Measurements from ENCODE around the gene TLE3.

Gene TLE3

DNA sequence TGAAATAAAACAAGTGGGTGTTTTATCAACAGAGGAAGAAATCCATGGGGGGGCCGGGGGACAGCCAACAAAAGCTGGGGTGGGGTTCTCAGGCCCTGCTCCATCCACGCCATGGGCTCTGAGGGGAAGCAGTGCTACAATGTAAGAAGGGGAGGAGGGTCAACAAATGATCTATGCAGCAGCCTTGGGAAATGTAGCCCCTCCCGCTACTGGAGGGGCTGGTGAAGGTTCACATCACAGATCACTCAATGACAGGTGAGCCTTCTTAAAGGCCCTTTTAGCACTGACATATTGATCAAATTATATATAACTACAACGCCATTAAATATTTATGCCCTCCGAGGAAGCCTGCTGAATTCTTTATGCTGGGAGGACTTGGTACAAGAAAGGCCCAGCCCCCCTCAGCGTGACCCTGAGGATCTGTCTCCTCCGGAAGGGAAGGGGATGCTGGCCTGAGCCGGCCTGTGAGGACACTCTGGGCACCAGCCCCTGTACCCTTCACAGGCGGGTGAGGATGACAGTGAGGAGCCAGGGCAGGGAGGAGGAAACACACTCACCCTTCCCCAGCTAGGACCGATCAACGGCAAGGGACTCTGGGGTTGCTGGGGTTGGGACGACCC is 15.3 kb downstream of the TLE3 start:
- DNase-seq, result no peak

DNA sequence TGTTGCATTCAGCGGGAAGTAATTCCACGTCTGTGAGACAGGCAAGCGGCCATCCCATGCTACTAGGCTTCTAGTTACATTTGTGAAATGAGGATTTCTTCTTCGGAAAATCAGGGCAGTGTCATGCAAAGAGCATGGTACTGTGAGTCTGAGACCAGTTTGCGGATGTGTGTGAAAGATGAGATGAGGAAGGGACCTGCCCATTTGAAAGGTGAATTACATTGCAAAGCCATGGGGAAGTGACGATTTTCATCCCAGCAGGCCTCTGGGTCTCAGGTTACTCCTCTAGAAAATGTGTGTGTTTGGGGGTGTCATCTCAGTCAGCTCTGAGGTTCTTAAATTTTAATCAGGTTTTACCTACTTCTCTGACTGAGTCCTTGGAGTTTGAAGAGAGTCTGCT is 16.1 kb downstream of the TLE3 start:
- no peak for DNase-seq

DNA sequence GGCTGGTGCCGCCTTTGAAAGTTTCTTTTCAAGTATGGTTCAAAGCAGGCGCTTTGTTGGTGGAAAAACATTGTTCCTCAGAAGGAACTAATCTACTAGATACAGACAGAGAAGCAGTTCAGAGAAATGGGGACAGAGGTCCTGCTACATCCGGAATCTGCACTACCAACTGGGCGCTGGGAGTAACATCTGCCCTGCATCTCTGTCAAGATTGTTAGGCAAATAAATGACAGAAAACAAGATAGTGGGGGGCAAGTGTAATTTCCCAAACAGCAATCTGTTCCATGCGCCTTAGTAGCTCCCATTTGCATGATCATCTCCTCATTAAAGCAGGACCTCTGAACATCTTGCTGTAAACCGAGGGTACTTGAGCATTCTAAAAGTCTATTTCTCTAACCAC is 17.4 kb downstream of the TLE3 start:
- no peak for DNase-seq

DNA sequence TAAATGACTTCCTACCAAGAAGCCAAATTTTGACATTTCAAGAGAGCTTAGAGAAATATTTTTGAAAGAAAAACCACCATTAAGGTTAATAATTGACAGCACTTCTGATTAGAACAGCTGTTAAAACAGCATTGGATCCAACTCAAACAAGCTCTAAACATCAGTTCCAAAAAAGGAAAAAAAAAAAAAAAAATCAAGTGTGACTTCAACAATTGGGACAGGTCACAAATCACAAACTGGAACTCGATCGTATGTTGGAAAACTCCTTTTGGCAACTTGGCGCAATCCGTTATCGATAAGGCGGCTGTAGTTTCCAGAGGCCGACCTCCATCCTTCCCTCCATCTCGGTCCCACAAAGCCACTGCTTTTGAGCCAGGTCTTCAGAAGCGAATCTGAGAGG is 17.8 kb downstream of the TLE3 start:
- DNase-seq, result no peak

DNA sequence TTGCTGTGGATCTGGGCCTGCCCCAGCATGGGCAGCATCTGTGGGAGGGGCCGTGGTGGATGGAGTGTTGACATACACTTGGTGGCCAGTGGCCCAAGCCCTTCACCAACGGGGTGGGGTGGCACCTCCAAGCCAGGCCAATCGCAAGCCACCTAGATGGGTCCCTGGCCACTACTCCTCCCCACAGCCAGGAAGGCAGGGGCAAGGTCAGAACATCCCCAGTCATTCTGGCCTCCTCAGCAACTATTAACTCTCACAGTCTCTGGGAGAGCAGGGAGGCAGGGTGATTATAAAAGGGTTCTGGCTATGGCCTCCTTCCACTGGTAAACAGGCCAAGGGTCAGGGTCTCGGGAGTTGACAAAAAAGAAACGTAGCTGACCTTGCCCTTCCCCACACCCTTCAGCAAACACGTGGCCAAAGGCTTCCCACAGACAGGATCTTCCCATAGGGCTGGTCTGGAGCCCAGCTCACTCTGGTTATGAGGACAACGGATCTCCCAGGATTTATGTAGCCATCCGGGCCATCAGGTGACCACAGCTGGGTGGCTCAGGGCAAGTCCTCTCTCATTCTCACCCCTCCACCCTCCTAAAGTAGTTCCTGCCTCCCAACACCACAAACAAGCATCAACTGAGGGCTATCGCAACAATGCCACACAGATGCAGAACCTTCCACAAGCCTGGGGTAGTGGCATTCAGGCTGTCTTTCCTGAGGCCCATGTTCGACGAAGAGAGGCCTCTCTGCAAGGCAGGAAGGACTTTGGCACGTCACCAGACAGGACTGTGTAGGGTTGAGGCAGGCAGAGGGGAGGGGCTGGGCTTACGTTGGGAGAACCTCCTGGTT is 18.9 kb downstream of the TLE3 start:
- no peak for DNase-seq

DNA sequence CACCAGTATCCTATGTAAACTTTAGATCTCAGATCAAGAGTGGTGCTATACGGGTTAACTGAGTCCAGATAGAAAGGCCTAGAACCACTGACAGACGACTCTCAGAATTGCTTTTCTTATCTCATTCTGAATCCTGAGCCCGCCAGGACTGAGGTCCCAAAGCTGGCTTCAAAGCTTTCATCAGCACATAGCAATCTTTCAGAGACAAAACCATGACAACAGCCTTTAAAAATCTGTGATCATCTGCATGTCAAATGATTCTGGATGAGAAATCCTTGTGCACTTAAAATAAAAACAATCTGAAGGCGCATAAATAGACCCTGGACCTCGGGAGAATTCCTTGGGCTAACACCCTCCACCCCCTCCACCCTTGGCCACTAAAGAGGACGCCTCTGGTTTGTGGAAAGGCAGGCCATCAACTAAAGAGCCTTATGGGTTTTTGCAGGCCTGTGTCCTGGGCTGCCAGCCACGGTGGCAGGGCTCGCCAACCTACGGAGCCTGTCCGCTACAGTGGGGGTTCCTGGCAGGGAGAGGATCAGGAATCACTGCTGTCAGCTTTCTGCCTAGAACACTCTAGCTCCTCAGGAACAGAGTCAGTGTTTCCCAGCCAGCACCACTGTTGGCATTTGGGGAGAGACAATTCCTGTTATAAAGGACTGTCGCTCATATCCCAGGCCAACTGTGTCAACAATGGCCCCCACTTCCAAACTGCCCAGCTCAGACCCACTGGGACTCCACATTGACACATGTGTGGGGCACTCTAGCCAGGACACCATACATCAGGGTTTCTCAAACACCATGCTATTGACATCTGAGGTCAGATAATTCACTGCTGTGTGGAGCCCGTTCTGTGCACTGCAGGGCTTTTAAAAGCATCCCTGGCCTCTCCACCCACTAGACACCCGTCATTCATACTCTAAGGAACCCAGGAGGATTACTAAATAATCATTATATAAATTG is 20.2 kb downstream of the TLE3 start:
- DNase-seq, result no peak

DNA sequence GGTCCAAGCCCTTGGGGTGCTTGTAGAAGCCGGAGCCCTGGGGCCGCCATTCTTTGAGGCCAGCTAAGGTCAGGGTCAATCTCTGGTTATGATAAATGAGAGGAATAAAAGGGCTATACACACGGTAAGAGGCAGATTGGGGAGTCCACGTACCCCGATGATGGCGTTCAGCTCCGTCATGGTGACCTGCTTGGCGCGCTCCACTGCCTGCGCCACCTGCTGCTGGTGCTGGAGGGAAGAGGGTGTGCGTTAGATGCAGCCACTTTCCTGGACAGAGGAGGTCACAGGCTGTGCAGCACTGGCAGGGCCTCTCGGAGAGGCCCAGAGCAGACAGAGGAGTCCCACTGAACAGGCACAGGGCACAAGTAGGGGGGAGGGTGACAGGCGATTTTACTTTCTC is 23.3 kb downstream of the TLE3 start:
- no peak for DNase-seq

DNA sequence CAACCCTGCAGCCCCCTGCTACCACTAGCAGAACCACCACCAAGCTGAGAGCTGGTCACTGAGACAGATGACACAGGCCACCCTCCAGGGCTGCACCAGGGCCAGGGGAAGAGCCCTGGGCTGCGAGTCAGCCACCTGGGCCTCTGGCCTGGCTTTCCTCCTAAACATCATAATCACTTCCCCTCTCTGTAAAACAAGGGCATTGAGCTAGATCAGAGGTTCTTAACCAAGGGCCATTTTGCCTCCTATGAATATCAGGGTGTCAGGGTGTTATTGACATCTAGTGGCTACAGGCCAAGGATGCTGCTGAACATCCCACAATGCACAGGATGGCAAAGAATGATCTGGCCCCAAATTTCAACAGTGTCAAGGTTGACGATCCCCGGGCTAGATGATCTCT is 25.2 kb downstream of the TLE3 start:
- no peak for DNase-seq

DNA sequence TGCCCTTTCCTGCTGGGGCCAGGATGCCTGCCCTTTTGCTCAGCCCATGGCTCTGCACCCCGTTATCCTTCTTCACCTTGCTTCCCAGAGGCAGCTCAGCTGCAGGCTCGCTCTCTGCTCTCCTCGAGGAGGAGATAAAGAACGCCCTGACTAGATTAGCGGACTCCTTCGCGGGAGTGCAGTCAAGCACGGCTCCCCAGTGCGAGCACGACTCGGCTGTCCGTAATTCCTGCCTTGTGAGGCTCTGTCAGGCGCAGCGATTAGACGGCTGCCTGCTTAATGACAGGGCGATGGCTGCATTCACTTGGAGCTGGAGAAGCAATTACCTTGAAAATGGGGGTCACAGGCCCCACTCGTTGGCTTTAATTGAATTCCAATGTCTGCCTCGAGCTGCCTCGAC is 25.9 kb downstream of the TLE3 start:
- no peak for DNase-seq

DNA sequence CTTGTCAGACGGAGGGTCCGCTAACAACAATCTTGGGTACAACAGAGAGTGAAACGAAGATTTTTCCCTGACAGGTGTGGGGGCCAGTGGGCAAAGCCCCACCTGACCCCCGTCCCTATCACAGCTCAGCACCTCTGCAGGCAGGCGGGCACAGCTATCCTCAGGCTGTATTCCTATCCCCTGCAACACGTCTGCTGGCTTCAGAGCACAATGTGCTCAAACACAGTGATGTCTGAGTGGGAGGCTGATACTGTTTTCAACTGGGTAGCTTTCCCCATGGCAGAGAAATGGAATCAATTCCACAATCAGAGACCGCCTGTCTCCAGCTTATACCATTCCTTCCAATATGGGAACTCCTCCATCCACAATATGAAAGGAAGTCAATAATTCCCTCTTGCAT is 28.0 kb downstream of the TLE3 start:
- no peak for DNase-seq

DNA sequence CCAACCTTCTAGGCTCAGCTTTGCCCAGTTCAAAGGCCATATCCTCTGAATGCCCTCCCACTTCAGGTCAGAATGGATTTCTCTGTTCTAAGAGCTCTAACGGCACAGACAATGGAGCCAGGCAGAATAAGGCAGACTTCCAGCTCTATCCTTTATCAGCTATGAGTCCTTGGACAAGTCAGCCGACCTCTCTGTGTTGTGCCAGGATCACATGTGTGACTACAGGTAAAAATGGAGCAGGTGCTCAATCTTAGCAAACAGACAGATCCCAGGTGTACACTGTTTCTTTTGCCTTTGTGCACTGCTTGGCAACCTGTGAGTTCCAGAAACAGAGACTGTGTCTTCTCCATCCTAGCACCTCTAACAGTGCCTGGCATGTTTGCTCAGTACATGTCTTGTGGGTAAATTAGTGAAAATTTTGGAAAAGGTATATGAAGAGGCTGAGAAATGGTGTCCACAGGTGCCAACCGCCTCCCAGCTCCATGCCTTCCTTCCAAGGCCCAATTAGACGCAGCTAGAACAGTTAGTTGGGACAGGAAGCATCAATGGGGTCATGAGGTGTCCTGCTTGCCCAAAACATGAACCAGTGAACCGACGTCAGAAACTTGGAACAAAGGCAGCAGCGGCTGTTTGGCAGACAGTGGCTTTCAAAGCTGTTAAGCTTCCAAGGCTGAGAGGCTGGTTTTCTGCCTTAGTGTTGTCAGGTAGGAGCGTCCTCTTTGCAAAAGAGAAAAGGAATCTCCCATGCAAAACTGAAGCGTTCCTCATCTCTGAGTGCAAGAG is 28.7 kb downstream of the TLE3 start:
- DNase-seq, result no peak

DNA sequence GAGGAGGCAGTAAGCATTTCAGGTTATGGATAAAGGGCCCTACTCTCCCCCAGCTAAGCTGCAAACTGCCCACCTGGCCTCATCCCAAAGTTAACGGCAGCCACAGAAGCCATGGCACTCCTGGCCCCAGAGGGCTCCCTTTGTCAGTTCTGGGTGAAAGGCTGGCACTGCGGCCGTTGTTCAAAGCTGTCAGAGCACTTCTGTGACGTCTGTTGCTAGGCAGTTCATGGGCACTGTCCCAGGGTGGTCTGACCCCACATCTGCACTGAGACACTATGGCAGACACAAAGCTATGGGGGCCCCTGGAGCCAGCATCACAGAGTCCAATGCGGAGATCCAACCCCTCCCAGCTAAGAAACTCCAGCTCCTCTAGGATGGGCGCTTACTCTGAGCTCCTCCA is 30.0 kb downstream of the TLE3 start:
- DNase-seq, result no peak

DNA sequence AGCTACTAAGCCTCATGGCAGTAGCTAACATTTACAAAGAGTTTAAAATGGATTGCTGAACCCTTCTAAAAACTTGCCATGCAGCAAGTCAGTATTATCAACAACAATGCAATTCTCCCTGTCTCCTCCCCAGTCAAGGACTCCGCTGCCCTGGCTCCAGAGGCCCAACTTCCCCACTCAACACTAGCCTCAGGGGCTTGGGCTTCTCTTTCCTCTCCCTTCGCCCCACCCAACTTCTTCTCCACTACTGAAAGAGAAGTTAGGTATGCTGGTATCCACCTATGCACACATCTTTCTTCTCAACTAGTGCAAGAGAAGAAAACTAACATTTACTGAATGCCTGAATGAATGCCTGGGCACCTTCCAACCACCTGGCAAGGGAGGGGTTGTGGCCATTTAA is 30.7 kb downstream of the TLE3 start:
- DNase-seq, result no peak

DNA sequence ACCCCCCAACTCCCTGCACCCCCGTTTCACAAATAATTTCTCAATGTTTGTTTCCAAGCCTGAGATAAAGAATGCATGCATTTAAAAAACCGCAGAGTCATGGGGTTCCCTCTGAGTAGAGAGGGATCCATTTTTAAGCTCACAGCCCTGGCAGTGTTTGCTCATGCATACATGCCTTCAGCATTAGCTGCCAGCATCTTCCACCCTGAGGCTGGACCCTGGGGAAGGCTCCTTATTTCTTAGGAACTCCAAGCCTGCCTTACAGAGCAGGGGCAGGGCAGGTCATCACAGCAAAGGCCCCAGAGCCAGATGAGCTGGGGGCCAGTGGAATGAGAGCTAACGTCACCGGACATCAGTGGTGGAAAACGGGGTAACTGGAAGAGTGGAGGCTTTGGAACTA is 31.3 kb downstream of the TLE3 start:
- no peak for DNase-seq

DNA sequence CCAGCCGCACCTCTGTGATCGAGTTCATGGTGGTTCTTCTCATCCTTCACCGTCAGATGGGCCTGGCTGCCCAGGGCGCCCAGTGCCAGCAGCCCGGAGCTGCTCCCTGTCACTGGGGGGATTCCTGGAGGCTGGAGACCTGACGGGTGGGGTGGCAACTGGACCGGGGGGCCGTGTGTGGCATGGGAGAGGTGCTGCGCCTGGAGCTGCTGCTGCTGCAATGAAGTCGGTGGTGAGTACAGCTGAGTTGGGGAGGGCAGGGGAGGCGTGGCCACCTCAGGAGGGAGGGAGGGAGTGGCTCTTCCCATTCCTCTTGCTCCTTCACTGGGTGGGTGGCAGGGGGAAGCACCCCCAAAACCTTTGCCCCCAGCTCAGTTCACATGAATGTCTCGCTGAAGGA is 31.7 kb downstream of the TLE3 start:
- no peak for DNase-seq

DNA sequence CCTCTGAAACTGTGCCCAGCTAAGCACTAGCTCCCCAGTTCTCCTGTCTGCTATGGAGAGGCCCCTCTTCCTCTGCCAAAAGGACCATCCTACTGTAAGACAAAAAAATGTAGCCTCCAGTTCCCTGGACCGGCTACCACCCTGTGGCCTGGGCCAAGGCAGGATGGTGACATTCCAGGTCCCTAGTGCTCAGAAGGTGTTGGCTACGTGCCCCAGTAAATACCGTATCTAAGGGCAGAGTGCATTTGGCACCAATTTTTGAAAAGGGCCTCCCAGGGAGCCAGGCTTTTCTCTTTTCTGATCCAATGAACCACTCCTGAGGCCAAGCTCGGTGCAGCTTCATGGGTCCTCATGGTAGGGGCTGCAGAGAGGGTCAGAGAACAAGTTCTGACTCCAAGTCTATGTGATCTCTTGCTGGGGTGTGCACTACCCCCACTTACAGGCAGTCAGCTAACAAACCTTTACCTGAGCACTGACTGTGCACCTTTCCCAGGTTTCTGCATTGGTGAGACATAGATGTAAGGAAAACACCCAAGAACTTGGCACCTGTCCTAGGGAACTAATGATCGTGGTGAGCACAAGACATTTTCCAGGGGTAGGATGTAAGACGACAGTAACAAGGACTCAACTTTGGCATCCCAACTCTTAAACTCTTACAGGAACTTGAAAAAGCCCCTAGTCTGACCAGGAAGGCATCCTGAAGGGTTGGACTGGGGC is 32.6 kb downstream of the TLE3 start:
- DNase-seq, result no peak

DNA sequence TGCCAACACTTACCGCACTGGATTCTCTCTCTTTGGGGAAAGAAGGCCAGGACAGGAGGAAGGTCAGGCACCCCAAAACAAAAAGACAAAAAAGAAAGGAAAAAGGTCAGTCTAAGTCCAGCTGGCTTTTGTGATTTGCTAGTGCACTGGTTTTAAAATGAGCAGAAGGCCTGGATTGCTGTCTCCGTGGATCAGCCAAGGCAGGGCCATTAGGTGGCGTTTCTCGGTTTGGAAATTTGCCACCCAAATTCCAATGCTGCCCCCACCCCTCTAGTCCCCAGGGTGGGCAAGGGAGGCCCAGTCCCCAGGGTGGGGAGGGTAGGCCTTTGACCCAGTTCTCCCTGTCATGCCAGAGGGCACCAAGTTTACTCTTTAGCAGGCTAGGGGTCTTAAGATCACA is 33.3 kb downstream of the TLE3 start:
- no peak for DNase-seq

DNA sequence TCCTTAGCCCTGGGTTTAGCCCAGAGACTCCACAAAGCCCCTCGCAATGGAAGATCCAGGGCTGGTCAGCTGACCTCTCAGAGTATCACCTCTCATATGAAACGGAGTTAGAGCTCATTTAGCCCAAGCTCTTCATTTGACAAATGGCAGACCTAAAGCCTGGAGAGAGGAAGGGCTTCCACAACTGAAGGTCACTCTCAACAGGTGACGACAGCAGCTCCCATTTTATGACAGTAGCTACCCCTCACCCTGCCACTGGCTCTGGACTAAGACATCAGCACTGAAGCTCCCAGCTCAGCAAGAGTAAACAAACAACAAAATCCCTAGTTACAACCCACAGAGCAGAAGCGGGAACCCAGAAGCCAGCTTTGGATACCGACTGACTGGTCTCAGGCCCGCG is 33.7 kb downstream of the TLE3 start:
- DNase-seq, result no peak

DNA sequence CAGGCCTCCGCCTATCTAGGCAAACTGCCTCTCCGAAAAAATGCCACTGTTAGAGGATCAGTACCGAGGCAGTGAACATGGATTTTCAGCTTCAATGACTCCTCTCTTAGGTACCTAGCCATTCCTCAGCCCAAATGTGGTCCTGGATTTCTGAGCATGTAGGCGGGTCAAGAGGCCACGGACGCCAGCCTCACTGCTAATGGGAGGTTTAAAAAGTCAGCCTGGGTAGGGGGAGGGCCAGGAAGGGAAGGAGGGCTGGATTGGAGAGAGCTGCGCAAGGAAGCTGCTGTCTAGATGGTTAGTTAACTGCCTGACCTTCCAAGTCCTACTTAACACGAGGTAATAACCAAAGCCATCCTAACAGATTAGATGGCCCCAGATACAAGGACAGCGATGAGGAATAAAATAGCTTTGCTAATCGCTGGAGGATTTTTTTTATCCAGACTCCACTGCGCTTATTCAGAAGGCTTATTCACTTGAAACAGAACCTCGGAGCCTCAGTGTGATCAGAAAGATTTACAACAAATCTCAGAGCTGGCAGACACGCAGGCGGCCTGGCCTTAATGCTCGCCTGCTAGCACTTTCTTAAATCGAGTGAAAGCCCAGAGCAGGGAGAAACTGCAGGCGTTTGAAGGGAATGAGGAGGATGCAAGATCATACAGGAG is 34.3 kb downstream of the TLE3 start:
- no peak for DNase-seq

DNA sequence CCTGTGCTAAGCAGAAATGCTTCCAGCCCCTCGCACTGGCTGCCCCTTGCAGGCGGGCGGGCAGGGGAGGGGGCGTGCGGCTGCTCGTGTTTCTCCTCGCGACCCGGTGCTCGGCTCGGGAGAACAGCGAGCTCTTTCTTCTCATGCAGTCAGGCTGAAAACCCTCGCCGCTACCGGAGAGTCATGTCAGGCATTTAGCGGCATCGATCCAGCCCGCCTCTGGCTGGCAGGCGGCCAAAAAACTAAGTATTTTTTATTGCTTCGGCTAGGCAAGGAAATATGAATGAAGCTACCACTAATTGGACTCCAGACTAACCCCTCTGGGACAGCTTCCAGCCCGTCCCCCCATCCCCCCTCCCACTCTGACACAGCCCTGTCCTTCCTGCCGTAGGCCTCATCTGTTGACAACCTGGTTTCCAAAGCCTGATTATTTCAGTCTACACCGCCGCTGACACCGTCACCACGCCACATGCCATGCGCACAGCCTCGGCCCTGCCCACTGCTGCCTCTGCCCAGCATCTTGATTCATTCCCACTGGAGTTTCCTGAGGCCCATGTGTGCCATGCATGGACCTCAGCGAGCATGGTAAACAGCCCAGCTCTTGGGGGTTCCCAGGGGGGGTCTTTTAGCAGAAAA is 35.3 kb downstream of the TLE3 start:
- no peak for DNase-seq

DNA sequence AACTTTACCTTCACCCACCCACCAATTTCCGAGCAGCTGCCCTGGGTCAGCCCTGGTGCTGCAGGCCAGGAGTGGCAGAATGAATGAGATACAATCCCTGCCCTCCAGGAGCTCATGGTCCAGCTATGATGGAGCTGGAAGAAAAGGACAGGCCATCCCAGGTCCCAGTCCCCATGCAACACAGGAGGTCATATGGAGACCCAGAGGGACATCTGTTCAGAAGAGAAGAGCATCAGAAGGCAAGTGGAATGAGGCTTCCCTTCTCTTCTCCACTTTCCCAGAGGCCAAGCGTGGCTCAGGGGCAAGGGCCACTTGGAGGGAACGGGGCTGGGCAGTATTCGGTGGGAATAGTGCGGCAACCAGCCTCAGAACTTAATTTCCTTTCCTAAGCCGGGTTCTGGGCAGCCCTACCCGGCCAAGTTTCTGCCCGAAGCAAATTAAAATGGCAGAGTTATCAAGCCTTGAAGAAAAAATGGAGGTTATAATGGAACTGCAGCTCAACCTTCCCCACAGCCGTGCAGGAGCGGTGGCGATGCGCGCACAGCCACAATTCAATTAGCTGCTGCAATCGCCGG is 35.9 kb downstream of the TLE3 start:
- DNase-seq, result no peak

Data from stimulated activated CD4-positive, alpha-beta T cell treated with anti-CD3 and anti-CD28 coated beads, Interleukin-12 subunit alpha, Interleukin-12 subunit beta, amount 100 ng/mL, for 4 hours (primary cell).